Measurements from ENCODE around the gene SPAG9. TPM values are rescaled to one million over a fixed set of nuclear protein-coding genes. Genes with fewer than 3 reads are reported as not detected.
A peak's percentile ranks its signal among the peaks of the same experiment; 100 is the strongest.

Gene SPAG9
- total and polyA plus RNA-seq, 2 donors (not counting 1 experiment from before 2014, with no cell fraction given) = 8.6 to 64.1 TPM

GRCh38 chr17:51166987-51167931, 46.6 kb upstream of the SPAG9 start:
- Mint-ChIP-seq H3K27ac (peak overlapping the region; percentile 88), H3K4me1 (peaks cover 16% of the 10 kb centered on the region), H3K4me3 (peak overlapping the region; percentile 97), H3K9me3 (ENCODE audit: insufficient read depth) (no peaks in the 10 kb centered on the region), H3K27me3 (no peaks in the 10 kb centered on the region)
- Histone ChIP-seq H2AFZ (ENCODE audit: insufficient read depth, low read depth, low read length, poor library complexity, severe bottlenecking) (peak overlapping the region; percentile 94), H3K9me3 (ENCODE audit: control extremely low read depth in 1 of 3, control insufficient read depth in 2 of 3, insufficient read depth in 1 of 3, low read length in 2 of 3) (no peaks in the 10 kb centered on the region), H3K36me3 (replicated peaks in 1 of 2; ENCODE audit: control extremely low read depth in 1 of 2, control insufficient read depth in 1 of 2, extremely low read depth in 1 of 2, insufficient read depth in 2 of 2, low read length in 1 of 2) (peaks cover 2 to 20% of the 10 kb centered on the region in 2 experiments), H3K27ac (ENCODE audit: low read length in 2 of 2) (peak overlapping the region; percentile 46 to 77), H4K20me1 (ENCODE audit: control insufficient read depth, insufficient read depth, low read length, poor library complexity, severe bottlenecking) (no peaks in the 10 kb centered on the region), H3K4me3 (ENCODE audit: control extremely low read depth in 1 of 5, extremely low read depth in 1 of 5, insufficient read depth in 1 of 5, low read depth in 2 of 5, low read length in 4 of 5) (peak overlapping the region; percentile 52 to 83 (median 74)), H3K9ac (ENCODE audit: low read length) (peak overlapping the region; percentile 80), H3K4me2 (replicated peaks; ENCODE audit: low read depth, low read length, poor library complexity, severe bottlenecking) (peak overlapping the region; percentile 94), H3K27me3 (replicated peaks in 1 of 4; ENCODE audit: control extremely low read depth in 1 of 4, control insufficient read depth in 3 of 4, insufficient read depth in 4 of 4, low read length in 3 of 4) (no peaks in the 10 kb centered on the region), H3K4me1 (ENCODE audit: control insufficient read depth in 2 of 2, insufficient read depth in 2 of 2, low read length in 2 of 2) (peaks cover 9 to 22% of the 10 kb centered on the region in 2 donors), H3K79me2 (ENCODE audit: control insufficient read depth, insufficient read depth, low read length) (no peaks in the 10 kb centered on the region)
- DNase-seq = peak; percentile 80
- TF ChIP-seq EZH2 (IDR thresholded peaks at IDR 0.05; ENCODE audit: borderline replicate concordance, insufficient read depth, low read depth, low read length, poor library complexity, severe bottlenecking) (no peak), CTCF (IDR thresholded peaks at IDR 0.05) (peak; percentile 85)
- intact Hi-C loops (cut with micrococcal nuclease) = loop anchor here (1.0 to 5.0 kb wide), 7 partner anchors 14 to 620 kb away; partner anchors contain the start of genes ANKRD40, MBTD1, NME1 and SPAG9
- under 1% methylated on average over 34 of the region's 42 CpGs for WGBS (ENCODE audit: insufficient coverage)
- peak; percentile 52 for ATAC-seq (ENCODE audit: low read depth)
- ChIA-PET CTCF (interaction anchor here (1.1 to 1.5 kb wide), 2 partner anchors 14 to 168 kb away, joined by 3 to 4 read pairs; partner anchors contain the start of gene NME1), POLR2A (interaction anchor here (2.0 kb wide), 1 partner anchor 14 kb away, joined by 20 read pairs; the partner anchor contains the start of gene NME1)

Data from B cell (primary cell).